Measurements from ENCODE around the gene TMEM242. TPM values are rescaled to one million over a fixed set of nuclear protein-coding genes. Genes with fewer than 3 reads are reported as not detected.

The TMEM242 gene
- total and polyA plus RNA-seq, 8 donors: 10.9 to 15.2 (median 12.8) TPM

GRCh38 chr6:157240059-157240959, 83.0 kb downstream of the TMEM242 start:
- peaks cover 14 to 36% of the 10 kb centered on the region in 2 donors for H3K27me3 ChIP-seq
- H3K27ac ChIP-seq: peak overlapping the region in 1 of 2 donors; percentile 8
- ATAC-seq (peak; percentile 10), DNase-seq (no peak)
- peaks cover 11 to 24% of the 10 kb centered on the region in 2 donors for H3K4me1 ChIP-seq
- H3K36me3 ChIP-seq: no peaks in the 10 kb centered on the region
- intact Hi-C loops (cut with DNase I): no loop called here
- no peak for TF ChIP-seq CTCF (IDR thresholded peaks at IDR 0.05)
- H3K9me3 ChIP-seq: no peaks in the 10 kb centered on the region
- peak overlapping the region in 1 of 2 donors; percentile 7 for H3K4me3 ChIP-seq

GRCh38 chr6:157239671-157240058, 83.7 kb downstream of the TMEM242 start:
- Histone ChIP-seq H3K9me3 (no peaks in the 10 kb centered on the region), H3K4me3 (no peak overlapping the region), H3K27ac (no peak overlapping the region), H3K27me3 (peaks cover 21 to 42% of the 10 kb centered on the region in 2 donors), H3K4me1 (peaks cover 11 to 29% of the 10 kb centered on the region in 2 donors), H3K36me3 (no peaks in the 10 kb centered on the region)
- TF ChIP-seq CTCF (IDR thresholded peaks at IDR 0.05): no peak
- ATAC-seq (no peak), DNase-seq (no peak)
- intact Hi-C loops (cut with DNase I): no loop called here

Other genes with a start within 250 kb of the TMEM242 start
- 1 to 10 TPM; 8.2 to 9.6 TPM for gene ZDHHC14, start 57.7 kb upstream of the TMEM242 start, total RNA-seq
- 10 to 100 TPM; 22.9 to 33.2 (median 29.0) TPM for gene ZDHHC14, start 57.7 kb upstream of the TMEM242 start, polyA plus RNA-seq (ENCODE audit: insufficient read length in 6 of 6)